ENCODE measurements around the gene NLRP6.

DNA sequence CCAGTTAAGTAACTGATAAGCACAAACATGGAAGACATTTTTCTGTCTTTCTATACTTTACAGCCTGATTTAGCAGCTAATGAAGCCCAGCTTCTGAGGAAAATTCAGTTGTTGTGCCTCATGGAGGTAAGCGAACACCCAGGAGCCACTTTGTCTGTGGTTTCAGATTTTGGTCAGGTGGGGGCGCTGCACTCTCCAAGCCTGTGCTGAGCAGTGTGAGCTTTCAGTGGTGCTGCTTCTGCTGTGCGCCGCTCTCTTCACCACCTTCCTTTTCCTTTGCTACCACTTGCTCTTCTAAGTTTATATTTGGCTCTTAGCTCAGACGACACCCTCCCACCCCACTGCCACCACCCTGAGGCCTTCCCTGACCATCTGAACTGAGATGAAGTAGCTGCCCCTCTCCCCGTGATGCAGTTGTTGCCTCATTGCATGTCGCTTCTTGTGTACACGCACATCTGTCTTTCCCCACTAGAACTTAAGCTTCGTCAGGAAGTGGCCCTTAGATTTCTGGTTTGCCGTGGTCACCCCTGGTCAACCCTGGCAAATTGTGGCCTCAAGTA is 27.4 kb upstream of the NLRP6 start:
- TF ChIP-seq FOXM1 (IDR thresholded peaks at IDR 0.05; ENCODE audit: borderline replicate concordance, low read depth) (no peak), TAF1 (IDR thresholded peaks at IDR 0.05; ENCODE audit: low read depth) (no peak), YY1 (IDR thresholded peaks at IDR 0.05; ENCODE audit: low read depth) (no peak), EP300 (IDR thresholded peaks at IDR 0.05; ENCODE audit: borderline replicate concordance) (no peak), RAD21 (IDR thresholded peaks at IDR 0.05; ENCODE audit: low read depth) (peak; percentile 58)
- TF ChIP-seq, protein P1, sequence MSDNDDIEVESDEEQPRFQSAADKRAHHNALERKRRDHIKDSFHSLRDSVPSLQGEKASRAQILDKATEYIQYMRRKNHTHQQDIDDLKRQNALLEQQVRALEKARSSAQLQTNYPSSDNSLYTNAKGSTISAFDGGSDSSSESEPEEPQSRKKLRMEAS (IDR thresholded peaks at IDR 0.05) = no peak
- TF ChIP-seq, protein P2, sequence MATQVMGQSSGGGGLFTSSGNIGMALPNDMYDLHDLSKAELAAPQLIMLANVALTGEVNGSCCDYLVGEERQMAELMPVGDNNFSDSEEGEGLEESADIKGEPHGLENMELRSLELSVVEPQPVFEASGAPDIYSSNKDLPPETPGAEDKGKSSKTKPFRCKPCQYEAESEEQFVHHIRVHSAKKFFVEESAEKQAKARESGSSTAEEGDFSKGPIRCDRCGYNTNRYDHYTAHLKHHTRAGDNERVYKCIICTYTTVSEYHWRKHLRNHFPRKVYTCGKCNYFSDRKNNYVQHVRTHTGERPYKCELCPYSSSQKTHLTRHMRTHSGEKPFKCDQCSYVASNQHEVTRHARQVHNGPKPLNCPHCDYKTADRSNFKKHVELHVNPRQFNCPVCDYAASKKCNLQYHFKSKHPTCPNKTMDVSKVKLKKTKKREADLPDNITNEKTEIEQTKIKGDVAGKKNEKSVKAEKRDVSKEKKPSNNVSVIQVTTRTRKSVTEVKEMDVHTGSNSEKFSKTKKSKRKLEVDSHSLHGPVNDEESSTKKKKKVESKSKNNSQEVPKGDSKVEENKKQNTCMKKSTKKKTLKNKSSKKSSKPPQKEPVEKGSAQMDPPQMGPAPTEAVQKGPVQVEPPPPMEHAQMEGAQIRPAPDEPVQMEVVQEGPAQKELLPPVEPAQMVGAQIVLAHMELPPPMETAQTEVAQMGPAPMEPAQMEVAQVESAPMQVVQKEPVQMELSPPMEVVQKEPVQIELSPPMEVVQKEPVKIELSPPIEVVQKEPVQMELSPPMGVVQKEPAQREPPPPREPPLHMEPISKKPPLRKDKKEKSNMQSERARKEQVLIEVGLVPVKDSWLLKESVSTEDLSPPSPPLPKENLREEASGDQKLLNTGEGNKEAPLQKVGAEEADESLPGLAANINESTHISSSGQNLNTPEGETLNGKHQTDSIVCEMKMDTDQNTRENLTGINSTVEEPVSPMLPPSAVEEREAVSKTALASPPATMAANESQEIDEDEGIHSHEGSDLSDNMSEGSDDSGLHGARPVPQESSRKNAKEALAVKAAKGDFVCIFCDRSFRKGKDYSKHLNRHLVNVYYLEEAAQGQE (IDR thresholded peaks at IDR 0.05; ENCODE audit: low read depth) = no peak

All from Ishikawa (cell line).